GM19240 (cell line): ENCODE data around the gene SDCCAG8.

Experiments used
- DNase-seq: peaks from one replicate; pipeline ENCODE4 v3.0.0; 2011; ENCODE audit warnings: low spot score; ENCODE audit not compliant: insufficient read length

SDCCAG8 gene

DNA sequence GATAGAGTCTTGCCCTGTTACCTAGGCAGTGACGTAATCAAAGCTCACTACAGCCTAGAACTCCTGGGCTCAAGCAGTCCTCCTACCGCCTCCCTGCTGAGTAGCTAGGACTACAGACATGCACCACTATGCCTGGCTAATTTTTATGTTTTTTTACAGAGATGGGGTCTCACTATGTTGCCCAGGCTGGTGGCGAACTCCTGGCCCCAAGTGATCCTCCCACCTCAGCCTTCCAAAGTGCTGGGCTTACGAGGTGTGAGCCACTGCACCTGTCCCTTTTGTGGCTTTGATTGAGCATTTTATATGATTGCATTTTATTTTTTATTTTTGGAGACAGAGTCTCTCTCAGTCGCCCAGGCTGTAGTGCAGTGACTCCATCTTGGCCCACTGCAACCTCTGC lies 25.8 kb downstream of the SDCCAG8 start:
- DNase-seq = no peak

DNA sequence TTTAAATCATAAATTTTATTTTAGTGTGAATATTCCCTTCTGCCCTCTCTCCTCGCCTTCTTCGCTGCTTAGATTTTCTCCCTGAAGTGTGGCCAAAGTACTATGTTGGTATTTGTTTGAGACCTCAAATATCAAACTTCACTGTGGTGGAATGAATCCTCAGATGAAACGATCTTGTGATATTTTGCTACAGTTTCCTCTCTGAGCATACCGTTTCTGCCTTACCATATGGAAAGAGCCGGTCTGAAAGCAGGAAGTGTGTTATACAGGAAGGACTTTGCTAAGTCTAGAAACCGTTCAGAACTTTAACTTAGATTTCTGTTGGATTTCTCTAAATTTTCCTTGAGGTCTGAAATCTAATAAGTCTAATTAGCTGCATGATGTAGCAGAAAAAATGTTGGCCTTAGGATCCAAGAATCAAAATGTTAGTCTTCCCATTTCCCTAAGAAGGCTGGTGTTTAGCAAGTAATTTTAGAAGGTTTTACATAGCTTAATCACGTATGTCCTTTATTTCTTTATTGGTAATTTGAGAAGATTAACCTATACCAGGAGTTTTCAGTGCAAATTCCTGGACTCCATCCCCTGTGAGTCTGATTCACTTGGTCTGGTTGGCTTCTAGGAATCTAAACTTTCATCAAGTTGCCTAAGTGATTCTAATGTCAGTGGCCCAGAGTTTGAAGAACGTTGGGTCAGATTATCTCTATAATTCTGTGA lies 30.7 kb downstream of the SDCCAG8 start:
- DNase-seq = no peak

DNA sequence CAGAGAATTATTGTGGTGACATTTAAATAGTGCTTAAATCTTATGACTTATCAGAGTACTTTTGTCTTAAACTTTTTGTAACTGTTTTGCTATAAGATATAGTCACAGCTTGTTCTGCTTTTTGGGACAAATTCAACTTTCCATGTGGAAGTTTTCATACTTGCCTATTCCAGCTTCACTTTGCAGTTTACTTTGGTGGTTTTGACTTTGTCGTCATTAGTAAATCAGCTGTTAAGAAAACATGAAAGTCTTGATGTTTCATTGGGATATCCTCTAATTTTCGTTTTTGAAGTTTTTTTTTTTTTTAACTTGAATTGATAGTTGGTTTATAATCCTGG lies 31.3 kb downstream of the SDCCAG8 start:
- no peak for DNase-seq

DNA sequence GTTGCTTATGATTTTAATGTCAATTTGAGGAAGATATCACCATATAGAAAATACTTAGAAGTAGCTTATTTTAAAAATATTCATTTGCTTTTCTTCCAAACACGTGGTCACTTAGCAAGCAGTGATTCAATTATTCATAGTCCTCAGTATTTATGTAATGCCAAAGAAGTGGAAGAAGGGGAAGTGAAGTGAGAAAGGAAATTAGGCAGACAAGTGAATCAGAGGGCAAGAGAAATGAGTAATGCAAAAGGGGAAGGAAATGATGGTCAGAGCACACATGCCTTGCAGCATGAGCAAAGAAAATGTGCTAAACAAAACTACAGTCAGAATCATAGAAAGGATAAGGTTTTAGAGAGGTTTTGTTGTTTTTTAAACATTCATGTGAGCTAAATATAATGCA lies 31.8 kb downstream of the SDCCAG8 start:
- peak; percentile 3 for DNase-seq

- no peak for DNase-seq
Observed at GRCh38 chr1:243288062-243288461, 32.2 kb downstream of the SDCCAG8 start.

- DNase-seq = no peak
Observed at GRCh38 chr1:243291292-243291691, 35.5 kb downstream of the SDCCAG8 start.

DNA sequence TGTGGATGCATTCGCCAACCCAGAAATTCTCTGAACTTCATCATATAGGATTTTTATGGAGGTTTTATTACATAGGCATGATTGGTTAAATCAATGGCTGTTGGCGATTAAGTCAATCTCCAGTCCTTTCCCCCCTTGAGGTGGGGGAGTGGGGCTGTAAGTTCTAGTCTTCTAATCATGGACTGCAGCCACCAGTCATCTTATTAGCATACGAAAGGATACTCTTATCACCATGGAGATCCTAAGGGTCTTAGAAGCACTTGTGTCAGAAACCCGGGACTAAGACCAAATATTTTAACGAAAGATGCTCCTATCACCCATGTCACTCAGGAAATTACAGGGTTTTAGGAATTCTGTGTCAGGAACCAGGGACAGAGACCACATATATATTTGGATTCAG lies 36.3 kb downstream of the SDCCAG8 start:
- no peak for DNase-seq

- no peak for DNase-seq
Observed at GRCh38 chr1:243293941-243294722, 38.3 kb downstream of the SDCCAG8 start.

GRCh38 chr1:243294723-243295121 lies 38.9 kb downstream of the SDCCAG8 start:
- DNase-seq = no peak

DNA sequence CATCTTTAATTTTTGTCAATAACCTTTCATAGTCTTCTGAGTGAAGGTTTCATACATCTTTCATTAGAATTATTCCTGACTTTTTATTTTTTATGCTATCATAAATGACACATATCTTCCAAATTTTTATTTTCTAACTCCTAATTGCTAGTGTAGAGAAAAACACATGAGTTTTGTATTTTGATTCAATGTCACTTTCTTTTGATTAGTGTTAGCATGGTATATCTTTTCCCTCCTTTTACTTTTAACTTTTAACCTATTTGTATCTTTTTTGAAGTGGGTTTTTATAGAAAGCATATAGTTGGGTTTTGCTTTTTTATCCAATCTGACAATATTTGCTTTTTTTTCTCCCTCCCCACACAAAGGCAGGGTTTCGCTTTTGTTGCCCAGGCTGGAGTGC lies 43.2 kb downstream of the SDCCAG8 start:
- no peak for DNase-seq

DNA sequence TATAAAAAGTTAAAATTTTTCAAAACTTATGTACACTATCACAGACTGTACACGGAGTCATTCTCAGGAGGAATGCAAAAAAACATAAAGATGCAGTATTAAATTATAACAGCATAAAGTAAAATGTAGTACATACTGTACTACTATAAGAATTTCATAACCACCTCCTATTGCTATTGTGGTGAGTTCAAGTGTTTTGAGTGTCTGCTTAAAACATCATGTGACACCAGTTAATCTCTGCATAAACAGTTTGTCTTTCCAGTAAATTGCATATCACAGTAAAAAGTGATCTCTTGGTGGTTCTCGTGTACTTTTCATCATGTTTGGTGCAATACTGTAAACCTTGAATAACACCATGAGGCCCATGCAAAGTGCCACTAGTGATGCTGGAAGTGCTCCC lies 45.2 kb downstream of the SDCCAG8 start:
- no peak for DNase-seq

- no peak for DNase-seq
Observed at GRCh38 chr1:243311809-243312208, 56.0 kb downstream of the SDCCAG8 start.

GRCh38 chr1:243312952-243313634 lies 57.3 kb downstream of the SDCCAG8 start:
- DNase-seq = no peak

DNA sequence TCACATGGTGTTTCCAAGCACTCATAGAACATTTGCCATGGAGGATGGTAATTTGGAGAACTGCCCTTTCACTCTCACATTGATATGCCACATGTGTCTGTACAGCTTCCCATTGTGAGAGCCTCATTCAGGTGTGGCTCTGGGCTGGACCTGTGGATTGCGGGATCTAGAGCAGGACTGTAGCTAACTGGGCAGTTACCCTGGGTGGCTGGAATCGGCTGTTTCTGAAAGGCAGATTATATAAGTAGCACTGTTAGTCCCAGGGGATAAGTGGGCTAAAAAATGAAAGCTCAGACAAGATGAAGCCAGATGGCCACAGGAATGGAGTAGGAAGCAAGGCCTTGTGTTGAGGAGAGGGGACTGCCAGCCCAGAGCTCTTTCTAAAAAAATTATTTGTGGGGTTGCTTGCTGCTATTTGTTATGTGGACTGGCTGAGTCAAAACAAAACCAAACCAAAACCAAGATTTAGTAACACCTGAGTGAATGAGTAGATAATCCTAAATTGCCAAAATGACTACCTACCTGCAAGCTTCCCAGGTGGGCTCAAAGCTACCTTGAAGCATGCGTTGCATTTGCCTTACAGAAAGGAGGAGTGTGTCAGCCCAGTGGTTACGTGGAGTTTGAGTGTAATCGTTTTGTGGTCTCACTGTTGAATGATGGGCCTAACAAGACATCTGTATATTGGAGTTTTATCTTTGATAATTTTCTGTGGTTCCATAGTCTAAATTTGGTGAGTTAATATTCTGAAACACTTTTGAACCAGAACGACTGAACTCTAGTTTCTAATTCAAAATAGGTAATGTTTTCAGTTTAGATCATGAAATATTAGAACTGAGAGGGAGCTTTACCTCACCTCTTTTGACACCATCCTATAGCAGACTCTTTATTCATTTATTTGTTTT lies 58.0 kb downstream of the SDCCAG8 start:
- peak; percentile 19 for DNase-seq

GRCh38 chr1:243315455-243315854 lies 59.6 kb downstream of the SDCCAG8 start:
- no peak for DNase-seq

DNA sequence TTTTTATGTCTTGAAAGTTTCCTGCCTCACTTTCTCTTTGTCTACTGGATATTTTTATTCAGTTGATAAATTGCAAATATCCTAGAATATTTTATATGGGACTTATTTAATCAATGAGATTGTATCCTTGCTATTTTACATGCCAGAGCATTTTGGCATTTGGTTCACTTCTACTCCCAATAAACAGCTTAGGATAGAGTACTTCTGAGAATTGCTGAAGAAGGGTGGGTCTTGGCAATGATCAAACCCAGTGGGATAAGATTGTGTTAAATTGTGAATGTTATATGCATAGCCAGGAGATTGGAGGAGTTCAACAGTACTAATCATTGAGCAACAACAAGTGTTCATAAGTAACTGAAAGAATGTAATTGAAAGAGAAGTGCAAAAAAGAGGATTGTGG lies 60.1 kb downstream of the SDCCAG8 start:
- DNase-seq = no peak

- DNase-seq = no peak
Observed at GRCh38 chr1:243316366-243316989, 60.6 kb downstream of the SDCCAG8 start.

DNA sequence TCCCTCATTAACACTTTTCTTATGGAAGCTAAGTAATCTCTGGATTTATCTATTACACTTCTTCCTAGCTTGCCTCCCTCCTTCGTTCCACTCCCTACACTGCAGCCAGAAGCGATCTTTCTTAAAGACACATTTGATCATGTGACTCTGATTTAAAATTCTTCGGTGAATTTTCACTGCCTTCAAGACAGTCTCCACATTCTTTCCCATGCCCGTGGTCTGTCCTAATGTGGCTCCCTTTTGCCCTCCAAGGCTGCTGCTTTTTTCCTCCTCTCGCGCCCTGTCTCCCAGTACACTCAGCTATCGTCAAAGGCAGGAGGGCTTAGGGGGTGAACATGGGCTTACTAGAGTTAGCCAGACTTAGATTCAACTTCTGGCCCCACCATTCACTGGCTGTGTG lies 64.4 kb downstream of the SDCCAG8 start:
- DNase-seq = no peak

DNA sequence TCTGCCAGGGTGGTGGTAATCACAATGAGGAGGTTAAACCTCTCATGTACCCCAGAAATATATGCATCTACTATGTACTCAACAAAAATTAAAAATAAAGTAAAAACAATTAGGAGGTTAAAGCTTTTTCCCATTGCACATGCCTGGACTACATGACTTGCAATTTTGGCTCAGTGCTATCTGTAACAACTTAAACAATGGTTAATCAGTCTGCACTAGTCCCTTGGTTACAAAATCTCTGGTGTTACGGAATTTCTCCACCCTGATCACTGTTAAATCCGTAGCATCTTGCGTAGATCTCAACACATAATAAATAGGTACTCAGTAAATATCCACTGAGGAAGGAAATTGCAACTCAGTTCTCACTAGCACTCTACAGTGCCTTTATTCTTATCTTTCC lies 66.5 kb downstream of the SDCCAG8 start:
- DNase-seq = no peak

DNA sequence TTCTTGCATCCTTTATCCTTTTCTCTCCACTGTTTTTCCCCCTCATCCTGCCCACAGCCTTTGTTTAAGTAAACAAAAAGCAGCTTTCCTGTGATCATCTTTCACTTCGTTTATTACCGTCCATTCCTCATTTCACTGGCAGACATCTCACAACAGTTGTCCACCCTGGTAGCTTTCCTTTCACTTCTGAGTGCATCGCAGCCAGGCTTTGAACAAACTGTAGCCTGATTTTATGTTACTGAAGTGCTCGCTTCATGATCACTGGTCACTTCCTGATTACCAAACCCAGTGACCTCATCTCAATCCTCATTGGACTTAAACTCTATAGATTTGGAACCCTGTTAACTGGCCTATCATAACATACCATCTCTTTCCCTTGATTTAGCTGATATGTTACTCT lies 67.7 kb downstream of the SDCCAG8 start:
- no peak for DNase-seq

- no peak for DNase-seq
Observed at GRCh38 chr1:243325305-243325890, 69.6 kb downstream of the SDCCAG8 start.
